Stimulated activated CD4-positive, alpha-beta T cell treated with anti-CD3 and anti-CD28 coated beads, TNF-alpha, amount 100 ng/mL, for 24 hours (primary cell): ENCODE measurements around the gene LENG9.
A peak's percentile ranks its signal among the peaks of the same experiment; 100 is the strongest.
"Not testable (repeated sequence)": the region's sequence is repeated elsewhere in the genome, so short reads cannot be mapped to it uniquely, and the experiment has no call there.

Source experiments
- DNase-seq, 3 experiments: peaks; one replicate each; pipeline ENCODE4 v3.0.0-alpha.2; 2020; ENCODE audit warnings: low read depth in 3 of 3

LENG9 gene

GRCh38 chr19:54463531-54464043, at the start of gene LENG9:
Gene LENG9, minus strand, starts transcription at chr19:54463778. Its CDS starts 252 bp downstream, at chr19:54463526.
- DNase-seq, result peak; percentile 92 to 98 (median 94)

GRCh38 chr19:54509200-54509940, 45.8 kb upstream of the LENG9 start:
- not testable (repeated sequence) for DNase-seq

- not testable (repeated sequence) for DNase-seq
Measured at GRCh38 chr19:54508487-54508886, 44.9 kb upstream of the LENG9 start.

- no peak for DNase-seq
Measured at GRCh38 chr19:54507824-54508223, 44.2 kb upstream of the LENG9 start.

GRCh38 chr19:54507038-54507717, 43.6 kb upstream of the LENG9 start:
- not testable (repeated sequence) for DNase-seq

- DNase-seq, result no peak
Measured at GRCh38 chr19:54506079-54506478, 42.5 kb upstream of the LENG9 start.

GRCh38 chr19:54505542-54505941, 42.0 kb upstream of the LENG9 start:
- not testable (repeated sequence) for DNase-seq

- no peak for DNase-seq
Measured at GRCh38 chr19:54502518-54503048, 39.0 kb upstream of the LENG9 start, which contains the start of gene LAIR2. Gene LAIR2, plus strand, starts transcription at chr19:54502831. Its CDS starts 88 bp downstream, at chr19:54502919.

GRCh38 chr19:54498451-54498772, 34.8 kb upstream of the LENG9 start:
- DNase-seq, result not testable (repeated sequence)

- not testable (repeated sequence) for DNase-seq
Measured at GRCh38 chr19:54497747-54498450, 34.3 kb upstream of the LENG9 start.

GRCh38 chr19:54495284-54495683, 31.7 kb upstream of the LENG9 start:
- DNase-seq, result not testable (repeated sequence)

- DNase-seq, result no peak
Measured at GRCh38 chr19:54493967-54494585, 30.5 kb upstream of the LENG9 start.

- DNase-seq, result not testable (repeated sequence)
Measured at GRCh38 chr19:54493056-54493455, 29.5 kb upstream of the LENG9 start.

GRCh38 chr19:54492568-54492967, 29.0 kb upstream of the LENG9 start:
- no peak for DNase-seq

- no peak for DNase-seq
Measured at GRCh38 chr19:54489766-54490165, 26.2 kb upstream of the LENG9 start.

GRCh38 chr19:54489341-54489740, 25.8 kb upstream of the LENG9 start:
- no peak for DNase-seq

GRCh38 chr19:54485851-54486250, 22.3 kb upstream of the LENG9 start:
- no peak for DNase-seq

GRCh38 chr19:54484451-54484850, 20.9 kb upstream of the LENG9 start:
- no peak for DNase-seq

GRCh38 chr19:54482889-54483288, 19.3 kb upstream of the LENG9 start:
- no peak for DNase-seq

GRCh38 chr19:54481326-54481930, 17.9 kb upstream of the LENG9 start:
- DNase-seq, result no peak

- no peak for DNase-seq
Measured at GRCh38 chr19:54480051-54480450, 16.5 kb upstream of the LENG9 start.
